Suppressor macrophage (primary cell): ENCODE data around the gene IQCF2.
"Not testable (repeated sequence)": the region's sequence is repeated elsewhere in the genome, so short reads cannot be mapped to it uniquely, and the experiment has no call there.

Experiments
- DNase-seq, 4 experiments: peaks; one replicate each; pipeline ENCODE4 v3.0.0-alpha.2; 2020 to 2022
- total RNA-seq, 17 experiments: gene quantifications; one replicate each; lab custom pipeline; 2026; ENCODE audit warnings: mixed read lengths in 6 of 17, inconsistent platforms in 3 of 17; lab: John Stamatoyannopoulos, UW

The IQCF2 gene
- 0 to 0.33 (median 0) reads per million in 17 experiments for total RNA-seq

GRCh38 chr3:51860703-51861665, at the start of gene IQCF2:
IQCF2 (plus strand) TSS chr3:51861615; CDS start chr3:51861667, 52 bp downstream.
- DNase-seq = peak in 2 of 4 experiments; percentile 7 to 10

GRCh38 chr3:51813539-51813938, 47.9 kb upstream of the IQCF2 start:
- no peak for DNase-seq

- no peak for DNase-seq
Measured at GRCh38 chr3:51814034-51814433, 47.4 kb upstream of the IQCF2 start.

GRCh38 chr3:51815614-51816013, 45.8 kb upstream of the IQCF2 start:
- no peak for DNase-seq

- no peak for DNase-seq
Measured at GRCh38 chr3:51816723-51817122, 44.7 kb upstream of the IQCF2 start.

GRCh38 chr3:51817375-51817774, 44.0 kb upstream of the IQCF2 start:
- DNase-seq = no peak

GRCh38 chr3:51819151-51819550, 42.3 kb upstream of the IQCF2 start:
- DNase-seq = no peak

GRCh38 chr3:51819709-51820406, 41.6 kb upstream of the IQCF2 start:
- DNase-seq = peak in 1 of 4 experiments; percentile 10

GRCh38 chr3:51828297-51828696, 33.1 kb upstream of the IQCF2 start:
- no peak for DNase-seq

GRCh38 chr3:51830345-51830744, 31.1 kb upstream of the IQCF2 start:
- no peak for DNase-seq

- no peak for DNase-seq
Measured at GRCh38 chr3:51830836-51831385, 30.5 kb upstream of the IQCF2 start.

- no peak for DNase-seq
Measured at GRCh38 chr3:51836606-51837005, 24.8 kb upstream of the IQCF2 start.

- DNase-seq = no peak
Measured at GRCh38 chr3:51845129-51845528, 16.3 kb upstream of the IQCF2 start.

- not testable (repeated sequence) for DNase-seq
Measured at GRCh38 chr3:51855411-51855810, 6.0 kb upstream of the IQCF2 start.

- DNase-seq = no peak
Measured at GRCh38 chr3:51862886-51863285, 1.5 kb downstream of the IQCF2 start.

GRCh38 chr3:51868896-51869295, 7.5 kb downstream of the IQCF2 start:
- not testable (repeated sequence) for DNase-seq

GRCh38 chr3:51869304-51869703, 7.9 kb downstream of the IQCF2 start:
- no peak for DNase-seq

- DNase-seq = no peak
Measured at GRCh38 chr3:51873253-51873766, 11.9 kb downstream of the IQCF2 start.

- DNase-seq = no peak
Measured at GRCh38 chr3:51873876-51874275, 12.5 kb downstream of the IQCF2 start.

GRCh38 chr3:51874411-51874810, 13.0 kb downstream of the IQCF2 start:
- no peak for DNase-seq

GRCh38 chr3:51874889-51875288, 13.5 kb downstream of the IQCF2 start:
- DNase-seq = no peak

- no peak for DNase-seq
Measured at GRCh38 chr3:51875501-51875900, 14.1 kb downstream of the IQCF2 start, which contains the start of gene IQCF5. IQCF5 (minus strand) TSS chr3:51875601; CDS start chr3:51875531, 70 bp downstream.

GRCh38 chr3:51876186-51876585, 14.8 kb downstream of the IQCF2 start:
- no peak for DNase-seq
